ENCODE results near the gene CREB5. TPM values are rescaled to one million over a fixed set of nuclear protein-coding genes. Genes with fewer than 3 reads are reported as not detected.

The CREB5 gene
- polyA plus RNA-seq, 1 donor from 2014 or later, result 3.7 TPM

DNA sequence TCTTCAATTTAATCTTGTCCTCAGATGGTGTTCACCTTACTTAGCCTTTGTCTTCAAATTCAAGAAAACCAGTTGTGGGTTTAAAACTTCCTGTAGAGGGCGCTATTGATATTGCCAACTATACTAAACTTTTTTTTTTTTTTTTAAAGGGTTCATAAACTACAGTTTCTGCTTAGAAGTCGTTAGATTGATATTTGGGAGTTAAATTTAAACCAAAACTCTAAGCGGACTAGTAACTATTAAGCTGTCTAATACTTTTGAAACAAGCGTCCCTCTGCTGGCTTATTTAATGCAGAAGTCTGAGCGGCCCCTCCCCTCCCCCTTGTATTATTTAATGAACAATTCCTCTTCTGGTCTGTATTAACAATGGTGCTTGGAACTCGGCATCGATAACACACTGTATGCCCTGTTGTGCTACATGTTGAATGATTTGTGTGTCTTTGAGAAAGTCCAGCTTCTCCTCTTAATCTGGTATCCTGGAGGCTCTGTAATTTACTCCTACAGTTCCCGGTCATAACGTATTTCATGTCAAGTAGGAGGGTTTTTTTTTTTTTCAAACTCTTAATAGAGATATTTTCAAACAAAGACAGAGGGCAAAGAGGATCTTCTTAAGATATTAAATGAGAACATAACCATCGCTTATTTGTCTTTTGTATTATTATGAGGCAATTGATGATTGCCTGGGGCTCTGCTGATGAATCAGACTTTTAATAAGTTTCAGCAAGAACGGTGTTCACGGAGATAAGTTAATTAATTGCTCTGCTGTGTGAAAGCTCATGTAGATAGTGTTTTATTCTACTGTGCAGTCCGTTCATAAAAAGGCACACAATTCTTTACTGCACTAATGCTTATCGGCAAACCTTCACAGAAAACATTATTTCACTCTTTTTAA is 22.6 kb upstream of the CREB5 start:
- H3K4me3 ChIP-seq (ENCODE audit: low read length), result no peak overlapping the region
- no peak for TF ChIP-seq MXI1 (conservative IDR thresholded peaks at IDR 0.05; ENCODE audit: poor library complexity, severe bottlenecking)
- no peak for TF ChIP-seq EP300 (conservative IDR thresholded peaks at IDR 0.05; ENCODE audit: poor library complexity, severe bottlenecking)
- TF ChIP-seq POLR2AphosphoS5 (IDR thresholded peaks at IDR 0.05), result no peak
- peak; percentile 74 for TF ChIP-seq RAD21 (conservative IDR thresholded peaks at IDR 0.05)
- no peak for TF ChIP-seq TAF1 (IDR thresholded peaks at IDR 0.05; ENCODE audit: low read depth)
- peak; percentile 61 for TF ChIP-seq SMC3 (conservative IDR thresholded peaks at IDR 0.05; ENCODE audit: poor library complexity)
- TF ChIP-seq EZH2 (IDR thresholded peaks at IDR 0.05; ENCODE audit: borderline replicate concordance, insufficient read depth, low read length, poor library complexity, severe bottlenecking), result no peak
- TF ChIP-seq, protein P1, sequence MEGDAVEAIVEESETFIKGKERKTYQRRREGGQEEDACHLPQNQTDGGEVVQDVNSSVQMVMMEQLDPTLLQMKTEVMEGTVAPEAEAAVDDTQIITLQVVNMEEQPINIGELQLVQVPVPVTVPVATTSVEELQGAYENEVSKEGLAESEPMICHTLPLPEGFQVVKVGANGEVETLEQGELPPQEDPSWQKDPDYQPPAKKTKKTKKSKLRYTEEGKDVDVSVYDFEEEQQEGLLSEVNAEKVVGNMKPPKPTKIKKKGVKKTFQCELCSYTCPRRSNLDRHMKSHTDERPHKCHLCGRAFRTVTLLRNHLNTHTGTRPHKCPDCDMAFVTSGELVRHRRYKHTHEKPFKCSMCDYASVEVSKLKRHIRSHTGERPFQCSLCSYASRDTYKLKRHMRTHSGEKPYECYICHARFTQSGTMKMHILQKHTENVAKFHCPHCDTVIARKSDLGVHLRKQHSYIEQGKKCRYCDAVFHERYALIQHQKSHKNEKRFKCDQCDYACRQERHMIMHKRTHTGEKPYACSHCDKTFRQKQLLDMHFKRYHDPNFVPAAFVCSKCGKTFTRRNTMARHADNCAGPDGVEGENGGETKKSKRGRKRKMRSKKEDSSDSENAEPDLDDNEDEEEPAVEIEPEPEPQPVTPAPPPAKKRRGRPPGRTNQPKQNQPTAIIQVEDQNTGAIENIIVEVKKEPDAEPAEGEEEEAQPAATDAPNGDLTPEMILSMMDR (IDR thresholded peaks at IDR 0.05; ENCODE audit: poor library complexity, severe bottlenecking), result peak; percentile 75
- TF ChIP-seq, protein P2, sequence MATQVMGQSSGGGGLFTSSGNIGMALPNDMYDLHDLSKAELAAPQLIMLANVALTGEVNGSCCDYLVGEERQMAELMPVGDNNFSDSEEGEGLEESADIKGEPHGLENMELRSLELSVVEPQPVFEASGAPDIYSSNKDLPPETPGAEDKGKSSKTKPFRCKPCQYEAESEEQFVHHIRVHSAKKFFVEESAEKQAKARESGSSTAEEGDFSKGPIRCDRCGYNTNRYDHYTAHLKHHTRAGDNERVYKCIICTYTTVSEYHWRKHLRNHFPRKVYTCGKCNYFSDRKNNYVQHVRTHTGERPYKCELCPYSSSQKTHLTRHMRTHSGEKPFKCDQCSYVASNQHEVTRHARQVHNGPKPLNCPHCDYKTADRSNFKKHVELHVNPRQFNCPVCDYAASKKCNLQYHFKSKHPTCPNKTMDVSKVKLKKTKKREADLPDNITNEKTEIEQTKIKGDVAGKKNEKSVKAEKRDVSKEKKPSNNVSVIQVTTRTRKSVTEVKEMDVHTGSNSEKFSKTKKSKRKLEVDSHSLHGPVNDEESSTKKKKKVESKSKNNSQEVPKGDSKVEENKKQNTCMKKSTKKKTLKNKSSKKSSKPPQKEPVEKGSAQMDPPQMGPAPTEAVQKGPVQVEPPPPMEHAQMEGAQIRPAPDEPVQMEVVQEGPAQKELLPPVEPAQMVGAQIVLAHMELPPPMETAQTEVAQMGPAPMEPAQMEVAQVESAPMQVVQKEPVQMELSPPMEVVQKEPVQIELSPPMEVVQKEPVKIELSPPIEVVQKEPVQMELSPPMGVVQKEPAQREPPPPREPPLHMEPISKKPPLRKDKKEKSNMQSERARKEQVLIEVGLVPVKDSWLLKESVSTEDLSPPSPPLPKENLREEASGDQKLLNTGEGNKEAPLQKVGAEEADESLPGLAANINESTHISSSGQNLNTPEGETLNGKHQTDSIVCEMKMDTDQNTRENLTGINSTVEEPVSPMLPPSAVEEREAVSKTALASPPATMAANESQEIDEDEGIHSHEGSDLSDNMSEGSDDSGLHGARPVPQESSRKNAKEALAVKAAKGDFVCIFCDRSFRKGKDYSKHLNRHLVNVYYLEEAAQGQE (IDR thresholded peaks at IDR 0.05; ENCODE audit: borderline replicate concordance), result no peak
- no peak overlapping the region for H3K4me2 ChIP-seq (ENCODE audit: low read length)
- no peak overlapping the region for H2AFZ ChIP-seq (ENCODE audit: low read depth, low read length)
- no peaks in the 10 kb centered on the region for H3K9me3 ChIP-seq (ENCODE audit: low read length)
- H3K27me3 ChIP-seq (ENCODE audit: insufficient read depth, low read depth, low read length), result no peaks in the 10 kb centered on the region
- H3K9me2 ChIP-seq (ENCODE audit: insufficient read depth, low read length), result no peaks in the 10 kb centered on the region
- no peak overlapping the region for H3K9ac ChIP-seq (ENCODE audit: low read length)
- no peaks in the 10 kb centered on the region for H3K79me2 ChIP-seq (replicated peaks; ENCODE audit: insufficient read depth, low read length)
- H4K20me1 ChIP-seq (ENCODE audit: insufficient read depth), result no peaks in the 10 kb centered on the region
- no peaks in the 10 kb centered on the region for H3K36me3 ChIP-seq (ENCODE audit: insufficient read depth, low read length)
- no peak overlapping the region for H3K27ac ChIP-seq (ENCODE audit: low read length)
- no peaks in the 10 kb centered on the region for H3F3A ChIP-seq (ENCODE audit: insufficient read depth, low read length, poor library complexity, severe bottlenecking)

GRCh38 chr7:28390426-28390825 is 21.9 kb upstream of the CREB5 start:
- TF ChIP-seq EZH2 (IDR thresholded peaks at IDR 0.05; ENCODE audit: borderline replicate concordance, insufficient read depth, low read length, poor library complexity, severe bottlenecking) (no peak), EP300 (conservative IDR thresholded peaks at IDR 0.05; ENCODE audit: poor library complexity, severe bottlenecking) (no peak), RAD21 (conservative IDR thresholded peaks at IDR 0.05) (no peak), MXI1 (conservative IDR thresholded peaks at IDR 0.05; ENCODE audit: poor library complexity, severe bottlenecking) (no peak), TAF1 (IDR thresholded peaks at IDR 0.05; ENCODE audit: low read depth) (no peak), POLR2AphosphoS5 (IDR thresholded peaks at IDR 0.05) (no peak), SMC3 (conservative IDR thresholded peaks at IDR 0.05; ENCODE audit: poor library complexity) (no peak)
- TF ChIP-seq, protein P2 (IDR thresholded peaks at IDR 0.05; ENCODE audit: borderline replicate concordance), result no peak
- TF ChIP-seq, protein P1 (IDR thresholded peaks at IDR 0.05; ENCODE audit: poor library complexity, severe bottlenecking), result no peak
- Histone ChIP-seq H4K20me1 (ENCODE audit: insufficient read depth) (no peaks in the 10 kb centered on the region), H2AFZ (ENCODE audit: low read depth, low read length) (no peak overlapping the region), H3K36me3 (ENCODE audit: insufficient read depth, low read length) (no peaks in the 10 kb centered on the region), H3K4me3 (ENCODE audit: low read length) (no peak overlapping the region), H3K9me2 (ENCODE audit: insufficient read depth, low read length) (no peaks in the 10 kb centered on the region), H3K9me3 (ENCODE audit: low read length) (no peaks in the 10 kb centered on the region), H3K79me2 (replicated peaks; ENCODE audit: insufficient read depth, low read length) (no peaks in the 10 kb centered on the region), H3K4me2 (ENCODE audit: low read length) (no peak overlapping the region), H3K27ac (ENCODE audit: low read length) (no peak overlapping the region), H3K27me3 (ENCODE audit: insufficient read depth, low read depth, low read length) (no peaks in the 10 kb centered on the region), H3K9ac (ENCODE audit: low read length) (no peak overlapping the region), H3F3A (ENCODE audit: insufficient read depth, low read length, poor library complexity, severe bottlenecking) (no peaks in the 10 kb centered on the region)
